CD1c-positive myeloid dendritic cell (primary cell): ENCODE measurements around the gene OR8K3.

ENCODE experiments used
- DNase-seq: peaks from one replicate; pipeline ENCODE4 v3.0.0-alpha.2; 2016; ENCODE audit errors: extremely low spot score

The OR8K3 gene

GRCh38 chr11:56314844-56315243 lies at the start of gene OR8K3:
Gene OR8K3, plus strand, starts transcription at chr11:56315144. Its CDS starts 3,163 bp downstream, at chr11:56318307.
- DNase-seq, result no peak

GRCh38 chr11:56271092-56271491 lies 43.9 kb upstream of the OR8K3 start:
- no peak for DNase-seq

- no peak for DNase-seq
These were observed 41.1 kb upstream of the OR8K3 start, which contains the start of gene OR5T1 for GRCh38 chr11:56273854-56274253. Gene OR5T1, plus strand, starts transcription at chr11:56274154. Its CDS starts 1,485 bp downstream, at chr11:56275639.

- DNase-seq, result no peak
These were observed 22.8 kb upstream of the OR8K3 start, which contains the start of gene OR8H1 for GRCh38 chr11:56292154-56292553. Gene OR8H1, minus strand, starts transcription at chr11:56292254. Its CDS starts 1,192 bp downstream, at chr11:56291062.

- no peak for DNase-seq
These were observed 18.0 kb upstream of the OR8K3 start for GRCh38 chr11:56296898-56297297.

GRCh38 chr11:56307836-56308235 lies 7.1 kb upstream of the OR8K3 start:
- DNase-seq, result no peak

- DNase-seq, result no peak
These were observed 17.0 kb downstream of the OR8K3 start for GRCh38 chr11:56331861-56332491.

GRCh38 chr11:56333156-56333555 lies 18.2 kb downstream of the OR8K3 start:
- no peak for DNase-seq

- no peak for DNase-seq
These were observed 25.3 kb downstream of the OR8K3 start for GRCh38 chr11:56340289-56340688.

- no peak for DNase-seq
These were observed 30.8 kb downstream of the OR8K3 start, which contains the start of gene OR8K1 for GRCh38 chr11:56345739-56346138. Gene OR8K1, plus strand, starts transcription at chr11:56346039. Its CDS starts 0 bp downstream, at chr11:56346039.

GRCh38 chr11:56353991-56354390 lies 39.0 kb downstream of the OR8K3 start, which contains the start of gene OR8J1:
Gene OR8J1, plus strand, starts transcription at chr11:56354291. Its CDS starts 5,956 bp downstream, at chr11:56360247.
- no peak for DNase-seq
